Mucosa of rectum (tissue), 2 donors: ENCODE results near the gene KTI12.
"Not testable (repeated sequence)": the region's sequence is repeated elsewhere in the genome, so short reads cannot be mapped to it uniquely, and the experiment has no call there.

Experiments used
- H3K27ac ChIP-seq, 2 donors: one replicate each; pipeline ENCODE4 v1.7.0; 2013; ENCODE audit warnings: inconsistent platforms in 2 of 2, low read depth in 2 of 2, low read length in 2 of 2
- H3K27me3 ChIP-seq, 2 donors: one replicate each; pipeline ENCODE4 v1.7.0; 2013; ENCODE audit warnings: low read length in 2 of 2; ENCODE audit not compliant: control insufficient read depth in 2 of 2, insufficient read depth in 2 of 2
- H3K36me3 ChIP-seq, 2 donors: one replicate each; pipeline ENCODE4 v1.7.0; 2013; ENCODE audit warnings: low read length in 2 of 2; ENCODE audit not compliant: control insufficient read depth in 2 of 2, insufficient read depth in 2 of 2
- H3K4me1 ChIP-seq, 2 donors: one replicate each; pipeline ENCODE4 v1.7.0; 2013; ENCODE audit warnings: low read length in 2 of 2, mild to moderate bottlenecking in 1 of 2; ENCODE audit not compliant: control insufficient read depth in 2 of 2, insufficient read depth in 2 of 2
- H3K4me3 ChIP-seq, 2 donors: one replicate each; pipeline ENCODE4 v1.7.0; 2013; ENCODE audit warnings: low read length in 2 of 2
- H3K9ac ChIP-seq, 2 donors: one replicate each; pipeline ENCODE4 v1.7.0; 2013; ENCODE audit warnings: low read length in 2 of 2, low read depth in 1 of 2, mild to moderate bottlenecking in 1 of 2
- H3K9me3 ChIP-seq, 2 donors: one replicate each; pipeline ENCODE4 v1.7.0; 2013; ENCODE audit warnings: low read length in 2 of 2; ENCODE audit not compliant: control insufficient read depth in 2 of 2
- donor health status: healthy.
- donor health status: Normal muscosa, but diverticular disease.

Gene KTI12, protein sequence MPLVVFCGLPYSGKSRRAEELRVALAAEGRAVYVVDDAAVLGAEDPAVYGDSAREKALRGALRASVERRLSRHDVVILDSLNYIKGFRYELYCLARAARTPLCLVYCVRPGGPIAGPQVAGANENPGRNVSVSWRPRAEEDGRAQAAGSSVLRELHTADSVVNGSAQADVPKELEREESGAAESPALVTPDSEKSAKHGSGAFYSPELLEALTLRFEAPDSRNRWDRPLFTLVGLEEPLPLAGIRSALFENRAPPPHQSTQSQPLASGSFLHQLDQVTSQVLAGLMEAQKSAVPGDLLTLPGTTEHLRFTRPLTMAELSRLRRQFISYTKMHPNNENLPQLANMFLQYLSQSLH

DNA sequence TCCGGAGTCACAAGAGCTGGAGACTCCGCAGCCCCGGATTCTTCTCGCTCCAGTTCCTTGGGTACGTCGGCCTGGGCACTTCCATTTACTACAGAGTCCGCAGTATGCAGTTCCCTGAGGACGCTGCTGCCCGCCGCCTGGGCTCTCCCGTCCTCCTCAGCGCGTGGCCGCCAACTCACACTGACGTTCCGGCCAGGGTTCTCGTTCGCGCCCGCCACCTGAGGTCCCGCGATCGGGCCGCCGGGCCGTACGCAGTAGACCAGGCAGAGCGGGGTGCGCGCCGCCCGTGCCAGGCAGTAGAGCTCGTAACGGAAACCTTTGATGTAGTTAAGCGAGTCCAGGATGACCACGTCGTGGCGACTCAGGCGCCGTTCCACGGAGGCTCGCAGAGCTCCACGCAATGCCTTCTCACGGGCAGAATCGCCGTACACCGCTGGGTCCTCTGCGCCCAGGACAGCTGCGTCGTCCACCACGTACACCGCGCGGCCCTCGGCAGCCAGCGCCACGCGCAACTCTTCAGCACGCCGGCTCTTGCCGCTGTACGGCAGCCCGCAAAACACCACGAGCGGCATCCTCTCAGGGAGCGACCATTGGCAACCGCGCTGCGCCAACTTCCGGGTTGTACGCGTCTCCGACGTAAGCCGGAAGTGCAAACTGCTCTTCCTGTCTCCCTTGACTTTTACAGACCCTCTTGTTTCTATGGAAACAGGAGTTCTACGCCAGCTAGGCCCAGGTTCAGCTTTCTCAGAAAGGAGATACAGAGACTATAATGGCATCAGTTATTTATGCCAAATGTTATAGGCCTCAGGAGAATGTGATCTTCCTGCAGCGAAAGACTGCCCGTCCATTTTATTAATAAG is at the start of gene KTI12:
Gene KTI12 (minus strand): TSS at position 621 of the 860 bp plus-strand sequence. CDS start 49 bp downstream, at position 572.
- peak within 1 kb of the TSS; percentile 84 to 92 for H3K27ac ChIP-seq
- H3K4me1 ChIP-seq: peaks cover 21 to 30% of the 10 kb centered on the region in 2 donors
- peak within 1 kb of the TSS; percentile 90 to 96 for H3K4me3 ChIP-seq

GRCh38 chr1:52080014-52080415 is 46.4 kb upstream of the KTI12 start:
- peaks cover 6 to 7% of the 10 kb centered on the region in 2 donors for H3K36me3 ChIP-seq
- H3K27ac ChIP-seq: no peak overlapping the region
- no peak overlapping the region for H3K4me3 ChIP-seq
- no peaks in the 10 kb centered on the region for H3K27me3 ChIP-seq
- H3K9me3 ChIP-seq: no peaks in the 10 kb centered on the region
- peaks cover 0 to 5% of the 10 kb centered on the region in 2 donors for H3K4me1 ChIP-seq
- H3K9ac ChIP-seq: no peak overlapping the region

More for the DNA sequence above, at the start of gene KTI12:
- Histone ChIP-seq H3K27me3 (no peaks in the 10 kb centered on the region), H3K9ac (peak within 1 kb of the TSS; percentile 86 to 94), H3K9me3 (no peaks in the 10 kb centered on the region), H3K36me3 (peaks cover 3 to 4% of the 10 kb centered on the region in 2 donors)

DNA sequence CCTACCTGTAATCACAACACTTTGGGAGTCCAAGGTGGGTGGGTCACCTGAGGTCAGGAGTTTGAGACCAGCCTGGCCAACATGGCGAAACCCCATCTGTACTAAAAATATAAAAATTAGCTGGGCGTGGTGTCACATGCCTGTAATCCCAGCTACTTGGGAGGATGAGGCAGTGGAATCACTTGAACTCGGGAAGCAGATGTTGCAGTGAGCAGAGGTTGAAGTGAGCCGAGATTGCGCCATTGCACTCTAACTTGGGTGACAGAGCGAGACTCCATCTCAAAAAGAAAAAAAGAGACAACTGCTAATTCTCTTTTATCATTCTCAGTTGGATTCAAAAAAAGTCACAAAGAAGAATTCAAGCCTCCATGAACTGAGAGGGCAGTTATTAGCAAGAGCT is 43.7 kb upstream of the KTI12 start:
- H3K9ac ChIP-seq, H3K4me3 ChIP-seq, H3K27me3 ChIP-seq, H3K27ac ChIP-seq, H3K4me1 ChIP-seq, H3K36me3 ChIP-seq, H3K9me3 ChIP-seq: not testable (repeated sequence)

- Histone ChIP-seq H3K9ac (no peak overlapping the region), H3K4me1 (peaks cover 0 to 10% of the 10 kb centered on the region in 2 donors), H3K4me3 (no peak overlapping the region), H3K27ac (no peak overlapping the region), H3K27me3 (no peaks in the 10 kb centered on the region), H3K9me3 (no peaks in the 10 kb centered on the region), H3K36me3 (peaks cover 10 to 11% of the 10 kb centered on the region in 2 donors)
Observed at GRCh38 chr1:52072291-52072690, 38.7 kb upstream of the KTI12 start.

GRCh38 chr1:52070704-52071103 is 37.1 kb upstream of the KTI12 start:
- peaks cover 17% of the 10 kb centered on the region in 2 donors for H3K36me3 ChIP-seq

DNA sequence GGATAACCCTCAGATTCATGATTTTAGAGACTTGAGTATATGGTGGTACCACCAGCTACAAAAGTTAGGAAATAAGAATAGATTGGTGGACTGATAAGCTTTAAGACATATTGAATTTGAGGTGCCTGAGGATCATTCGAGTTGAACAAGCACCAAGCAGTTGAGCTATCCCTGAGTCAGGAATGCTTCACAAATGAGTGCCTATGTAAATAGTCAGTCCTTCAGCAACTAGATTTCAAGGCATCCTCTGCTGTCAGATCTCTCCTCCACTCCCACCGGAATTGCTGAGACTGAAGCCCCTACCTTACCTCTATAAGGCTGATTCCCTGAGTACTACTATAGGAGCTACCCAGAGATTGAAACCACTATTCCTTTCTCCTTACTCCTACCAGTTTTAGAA is 29.6 kb upstream of the KTI12 start:
- Histone ChIP-seq H3K9me3 (no peaks in the 10 kb centered on the region), H3K9ac (no peak overlapping the region), H3K36me3 (peaks cover 40 to 54% of the 10 kb centered on the region in 2 donors), H3K4me3 (no peak overlapping the region), H3K4me1 (peaks cover 2% of the 10 kb centered on the region in 2 donors), H3K27ac (no peak overlapping the region), H3K27me3 (no peaks in the 10 kb centered on the region)

More at GRCh38 chr1:52070704-52071103, 37.1 kb upstream of the KTI12 start:
- H3K9ac ChIP-seq: no peak overlapping the region
- peaks cover 0 to 10% of the 10 kb centered on the region in 2 donors for H3K4me1 ChIP-seq
- H3K9me3 ChIP-seq: no peaks in the 10 kb centered on the region
- H3K4me3 ChIP-seq: no peak overlapping the region
- H3K27ac ChIP-seq: peak overlapping the region in 1 of 2 donors; percentile 25
- H3K27me3 ChIP-seq: no peaks in the 10 kb centered on the region

- H3K36me3 ChIP-seq: peaks cover 28 to 46% of the 10 kb centered on the region in 2 donors
- H3K4me3 ChIP-seq: no peak overlapping the region
- H3K9ac ChIP-seq: no peak overlapping the region
- H3K27ac ChIP-seq: no peak overlapping the region
- H3K27me3 ChIP-seq: no peaks in the 10 kb centered on the region
- no peaks in the 10 kb centered on the region for H3K9me3 ChIP-seq
- H3K4me1 ChIP-seq: peaks cover 8 to 15% of the 10 kb centered on the region in 2 donors
Observed at GRCh38 chr1:52060822-52061221, 27.2 kb upstream of the KTI12 start.

DNA sequence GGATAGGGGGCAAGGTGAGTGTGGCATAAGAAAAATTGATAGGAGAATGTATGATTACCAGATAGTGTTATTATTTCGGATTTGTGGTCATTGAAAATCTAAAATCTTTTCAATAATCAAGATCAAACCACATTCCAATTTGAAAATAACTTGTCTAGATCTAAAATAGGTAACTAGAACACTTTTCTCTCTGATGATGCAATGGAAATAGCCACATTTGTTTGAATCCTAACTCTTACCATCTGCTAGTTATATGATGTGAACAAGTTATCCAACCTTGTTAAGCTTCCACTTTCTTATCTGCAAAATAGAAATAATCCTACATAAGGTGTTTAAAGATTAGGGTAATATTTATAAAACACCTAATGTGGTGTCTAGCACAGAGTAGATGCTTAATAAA is 26.3 kb upstream of the KTI12 start:
- no peaks in the 10 kb centered on the region for H3K27me3 ChIP-seq
- peaks cover 8 to 15% of the 10 kb centered on the region in 2 donors for H3K4me1 ChIP-seq
- H3K9ac ChIP-seq: no peak overlapping the region
- no peak overlapping the region for H3K4me3 ChIP-seq
- peaks cover 27 to 39% of the 10 kb centered on the region in 2 donors for H3K36me3 ChIP-seq
- H3K27ac ChIP-seq: no peak overlapping the region
- H3K9me3 ChIP-seq: no peaks in the 10 kb centered on the region

GRCh38 chr1:52059321-52059720 is 25.7 kb upstream of the KTI12 start:
- H3K4me3 ChIP-seq: no peak overlapping the region
- no peak overlapping the region for H3K27ac ChIP-seq
- no peak overlapping the region for H3K9ac ChIP-seq
- H3K27me3 ChIP-seq: no peaks in the 10 kb centered on the region
- H3K4me1 ChIP-seq: peaks cover 11 to 18% of the 10 kb centered on the region in 2 donors
- no peaks in the 10 kb centered on the region for H3K9me3 ChIP-seq
- H3K36me3 ChIP-seq: peaks cover 22 to 37% of the 10 kb centered on the region in 2 donors

DNA sequence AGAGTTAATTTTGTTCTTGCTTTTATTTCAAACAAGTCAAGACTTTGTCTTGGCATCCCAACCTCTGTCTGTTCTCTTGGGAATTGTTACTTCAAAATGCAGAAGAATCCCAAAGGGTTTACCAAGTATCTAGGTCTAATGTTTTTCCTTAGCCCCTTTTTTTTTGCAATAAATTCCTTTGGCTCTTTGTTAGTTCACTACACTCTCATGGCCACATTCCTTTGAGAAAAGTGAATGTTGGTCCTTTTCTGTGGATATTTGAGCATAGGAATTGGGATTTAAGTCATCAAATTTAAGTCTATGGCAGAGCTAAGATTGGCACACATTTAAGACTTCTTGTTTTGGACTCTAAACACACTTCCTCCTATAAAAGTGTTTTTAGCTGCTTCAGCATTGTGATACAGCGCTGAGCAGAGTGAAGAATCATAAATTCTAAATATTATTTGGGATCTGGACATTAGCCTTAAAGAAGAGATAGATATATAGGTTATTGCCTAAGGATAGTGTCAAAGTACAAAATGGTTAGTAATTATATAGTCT is 24.3 kb upstream of the KTI12 start:
- H3K27me3 ChIP-seq: no peaks in the 10 kb centered on the region
- no peaks in the 10 kb centered on the region for H3K9me3 ChIP-seq
- H3K36me3 ChIP-seq: peaks cover 18 to 26% of the 10 kb centered on the region in 2 donors
- H3K27ac ChIP-seq: no peak overlapping the region
- H3K9ac ChIP-seq: no peak overlapping the region
- peaks cover 16 to 26% of the 10 kb centered on the region in 2 donors for H3K4me1 ChIP-seq
- peak overlapping the region in 1 of 2 donors; percentile 92 for H3K4me3 ChIP-seq
